GM10266 (cell line): ENCODE results near the gene EEF1AKMT4.

Experiments used
- DNase-seq: peaks from one replicate; pipeline ENCODE4 v3.0.0; 2012; ENCODE audit errors: extremely low spot score
- CTCF ChIP-seq: IDR thresholded peaks from 2 replicates; pipeline ENCODE4 v1.5.1; 2012; ENCODE audit warnings: mild to moderate bottlenecking, low read depth; ENCODE audit not compliant: control insufficient read depth, insufficient read depth; ENCODE audit errors: missing control alignments

EEF1AKMT4 gene

GRCh38 chr3:184306341-184306972 lies 57.0 kb downstream of the EEF1AKMT4 start:
- no peak for DNase-seq
- no peak for TF ChIP-seq CTCF

- TF ChIP-seq CTCF = no peak
- DNase-seq = no peak
Measured at GRCh38 chr3:184307915-184308314, 58.4 kb downstream of the EEF1AKMT4 start.
